SK-N-SH treated with all-trans-retinoic acid at 6 μM for 48 hours (cell line): ENCODE measurements around the gene MMP17.

Experiments used
- ATAC-seq: fragments of 200-7000 bp; cut with Tn5 transposase; 3 replicates; pipeline ENCODE4 v1.9.1; 2020; ENCODE audit warnings: mild to moderate bottlenecking, moderate library complexity
- ARNTL ChIP-seq: fragments of 450-650 bp; formaldehyde crosslinking; IDR thresholded peaks from 2 replicates; pipeline ENCODE4 v1.5.0; 2020; ENCODE audit warnings: low read depth, mild to moderate bottlenecking, moderate library complexity, borderline replicate concordance
- BACH2 ChIP-seq: fragments of 250-450 bp; sonication (Bioruptor Pico); IDR thresholded peaks from 2 replicates; pipeline ENCODE4 v1.9.0; 2021; ENCODE audit warnings: mild to moderate bottlenecking, borderline replicate concordance
- CSDC2 ChIP-seq: fragments of 250-450 bp; sonication (Bioruptor Pico); IDR thresholded peaks from 2 replicates; pipeline ENCODE4 v1.5.0; 2020; ENCODE audit warnings: mild to moderate bottlenecking, moderate library complexity
- ESRRG ChIP-seq: fragments of 250-450 bp; sonication (Bioruptor Pico); IDR thresholded peaks from 2 replicates; pipeline ENCODE4 v1.6.1; 2021; ENCODE audit warnings: mild to moderate bottlenecking
- GLIS3 ChIP-seq: fragments of 250-450 bp; sonication (Bioruptor Pico); IDR thresholded peaks from 2 replicates; pipeline ENCODE4 v1.5.0; 2020; ENCODE audit warnings: mild to moderate bottlenecking, moderate library complexity
- ISL1 ChIP-seq: fragments of 250-450 bp; sonication (Bioruptor Pico); IDR thresholded peaks from 2 replicates; pipeline ENCODE4 v2.1.2; 2022; ENCODE audit warnings: mild to moderate bottlenecking, moderate library complexity
- OSR1 ChIP-seq: fragments of 250-450 bp; sonication (Bioruptor Pico); IDR thresholded peaks from 2 replicates; pipeline ENCODE4 v1.8.0; 2022; ENCODE audit warnings: moderate library complexity, mild to moderate bottlenecking, inconsistent platforms
- PATZ1 ChIP-seq: fragments of 250-450 bp; sonication (Bioruptor Pico); IDR thresholded peaks from 2 replicates; pipeline ENCODE4 v1.8.0; 2020; ENCODE audit warnings: mild to moderate bottlenecking, moderate library complexity, borderline replicate concordance
- POU6F1 ChIP-seq: fragments of 250-450 bp; sonication (Bioruptor Pico); IDR thresholded peaks from 2 replicates; pipeline ENCODE4 v1.8.0; 2021; ENCODE audit warnings: low read depth, mild to moderate bottlenecking, moderate library complexity, borderline replicate concordance
- PPARA ChIP-seq: fragments of 250-450 bp; sonication (Bioruptor Pico); IDR thresholded peaks from 2 replicates; pipeline ENCODE4 v1.5.0; 2020; ENCODE audit warnings: mild to moderate bottlenecking, borderline replicate concordance
- RARB ChIP-seq: fragments of 250-450 bp; sonication (Bioruptor Pico); IDR thresholded peaks from 2 replicates; pipeline ENCODE4 v1.8.0; 2021; ENCODE audit warnings: mild to moderate bottlenecking, moderate library complexity
- TCF4 ChIP-seq: fragments of 250-450 bp; sonication (Bioruptor Pico); IDR thresholded peaks from 2 replicates; pipeline ENCODE4 v1.8.0; 2021; ENCODE audit warnings: mild to moderate bottlenecking, moderate library complexity, borderline replicate concordance
- TOX ChIP-seq: fragments of 250-450 bp; sonication (Bioruptor Pico); IDR thresholded peaks from 2 replicates; pipeline ENCODE4 v1.8.0; 2021; ENCODE audit warnings: mild to moderate bottlenecking, moderate library complexity, borderline replicate concordance
- ZC3H10 ChIP-seq: fragments of 250-450 bp; sonication (Bioruptor Pico); IDR thresholded peaks from 2 replicates; pipeline ENCODE4 v1.5.1; 2021; ENCODE audit warnings: mild to moderate bottlenecking, moderate library complexity
- ZFP3 ChIP-seq: fragments of 250-450 bp; sonication (Bioruptor Pico); IDR thresholded peaks from 2 replicates; pipeline ENCODE4 v1.5.0; 2020; ENCODE audit warnings: mild to moderate bottlenecking, moderate library complexity
- ZFP30 ChIP-seq: fragments of 450-650 bp; formaldehyde crosslinking; IDR thresholded peaks from 2 replicates; pipeline ENCODE4 v1.5.0; 2022; ENCODE audit warnings: mild to moderate bottlenecking, moderate library complexity
- ZNF565 ChIP-seq: fragments of 450-650 bp; formaldehyde crosslinking; conservative IDR thresholded peaks from 2 replicates; pipeline ENCODE4 v1.5.0; 2020; ENCODE audit warnings: low read depth, mild to moderate bottlenecking, moderate library complexity
- ZNF70 ChIP-seq: fragments of 450-650 bp; formaldehyde crosslinking; IDR thresholded peaks from 2 replicates; pipeline ENCODE4 v1.5.0; 2020; ENCODE audit warnings: mild to moderate bottlenecking, moderate library complexity
- ZNF8 ChIP-seq: fragments of 450-650 bp; formaldehyde crosslinking; IDR thresholded peaks from 2 replicates; pipeline ENCODE4 v1.5.0; 2020; ENCODE audit warnings: mild to moderate bottlenecking, moderate library complexity
- TF ChIP-seq, protein P1 (sequence below): fragments of 250-450 bp; sonication (Bioruptor Pico); IDR thresholded peaks from 2 replicates; pipeline ENCODE4 v1.5.0; 2020; ENCODE audit warnings: mild to moderate bottlenecking, moderate library complexity
- TF ChIP-seq, protein P2 (sequence below): fragments of 250-450 bp; sonication (Bioruptor Pico); IDR thresholded peaks from 2 replicates; pipeline ENCODE4 v1.5.1; 2021; ENCODE audit warnings: mild to moderate bottlenecking, moderate library complexity
- TF ChIP-seq, protein P3 (sequence below): fragments of 250-450 bp; sonication (Bioruptor Pico); IDR thresholded peaks from 2 replicates; pipeline ENCODE4 v1.5.1; 2020; ENCODE audit warnings: low read depth, mild to moderate bottlenecking, moderate library complexity

MMP17 gene

GRCh38 chr12:131872154-131873051 is 44.2 kb downstream of the MMP17 start:
- ATAC-seq: peak; percentile 63

DNA sequence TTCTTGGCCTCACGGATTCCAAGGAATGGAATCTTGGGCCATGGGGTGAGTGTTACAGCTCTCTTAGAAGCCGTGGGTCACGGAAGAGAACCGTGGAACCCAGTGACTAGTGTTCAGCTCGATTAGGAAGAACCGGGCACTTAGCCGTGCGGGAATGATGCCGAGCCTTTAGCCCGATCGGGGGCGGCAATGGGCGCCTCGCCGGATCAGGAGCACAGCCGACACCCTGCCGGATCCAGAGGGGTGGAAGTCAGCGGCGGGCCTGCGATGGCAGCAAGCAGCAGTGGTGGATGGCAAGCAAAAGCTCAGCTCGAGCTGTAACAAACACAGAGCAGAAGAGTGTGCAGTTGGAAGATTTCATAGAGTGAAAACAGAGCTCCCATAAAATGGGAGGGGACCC is 45.1 kb downstream of the MMP17 start:
- ATAC-seq: no peak
- TF ChIP-seq PPARA (CRISPR knock-in tag) (no peak), ZFP30 (CRISPR knock-in tag) (no peak), ZFP3 (CRISPR knock-in tag) (no peak), RARB (CRISPR knock-in tag) (no peak), ZNF8 (CRISPR knock-in tag) (no peak), ZNF70 (CRISPR knock-in tag) (no peak), OSR1 (CRISPR knock-in tag) (no peak), GLIS3 (CRISPR knock-in tag) (no peak), ISL1 (CRISPR knock-in tag) (no peak), BACH2 (CRISPR knock-in tag) (no peak), PATZ1 (no peak), ARNTL (CRISPR knock-in tag) (no peak), ZC3H10 (CRISPR knock-in tag) (no peak)
- TF ChIP-seq, protein P1, sequence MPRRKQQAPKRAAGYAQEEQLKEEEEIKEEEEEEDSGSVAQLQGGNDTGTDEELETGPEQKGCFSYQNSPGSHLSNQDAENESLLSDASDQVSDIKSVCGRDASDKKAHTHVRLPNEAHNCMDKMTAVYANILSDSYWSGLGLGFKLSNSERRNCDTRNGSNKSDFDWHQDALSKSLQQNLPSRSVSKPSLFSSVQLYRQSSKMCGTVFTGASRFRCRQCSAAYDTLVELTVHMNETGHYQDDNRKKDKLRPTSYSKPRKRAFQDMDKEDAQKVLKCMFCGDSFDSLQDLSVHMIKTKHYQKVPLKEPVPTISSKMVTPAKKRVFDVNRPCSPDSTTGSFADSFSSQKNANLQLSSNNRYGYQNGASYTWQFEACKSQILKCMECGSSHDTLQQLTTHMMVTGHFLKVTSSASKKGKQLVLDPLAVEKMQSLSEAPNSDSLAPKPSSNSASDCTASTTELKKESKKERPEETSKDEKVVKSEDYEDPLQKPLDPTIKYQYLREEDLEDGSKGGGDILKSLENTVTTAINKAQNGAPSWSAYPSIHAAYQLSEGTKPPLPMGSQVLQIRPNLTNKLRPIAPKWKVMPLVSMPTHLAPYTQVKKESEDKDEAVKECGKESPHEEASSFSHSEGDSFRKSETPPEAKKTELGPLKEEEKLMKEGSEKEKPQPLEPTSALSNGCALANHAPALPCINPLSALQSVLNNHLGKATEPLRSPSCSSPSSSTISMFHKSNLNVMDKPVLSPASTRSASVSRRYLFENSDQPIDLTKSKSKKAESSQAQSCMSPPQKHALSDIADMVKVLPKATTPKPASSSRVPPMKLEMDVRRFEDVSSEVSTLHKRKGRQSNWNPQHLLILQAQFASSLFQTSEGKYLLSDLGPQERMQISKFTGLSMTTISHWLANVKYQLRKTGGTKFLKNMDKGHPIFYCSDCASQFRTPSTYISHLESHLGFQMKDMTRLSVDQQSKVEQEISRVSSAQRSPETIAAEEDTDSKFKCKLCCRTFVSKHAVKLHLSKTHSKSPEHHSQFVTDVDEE (CRISPR knock-in tag): no peak

More at GRCh38 chr12:131872154-131873051, 44.2 kb downstream of the MMP17 start:
- no peak for TF ChIP-seq ZNF8 (CRISPR knock-in tag)
- no peak for TF ChIP-seq POU6F1 (CRISPR knock-in tag)
- no peak for TF ChIP-seq BACH2 (CRISPR knock-in tag)
- no peak for TF ChIP-seq TCF4 (CRISPR knock-in tag)
- TF ChIP-seq ZC3H10 (CRISPR knock-in tag): no peak
- TF ChIP-seq, protein P2, sequence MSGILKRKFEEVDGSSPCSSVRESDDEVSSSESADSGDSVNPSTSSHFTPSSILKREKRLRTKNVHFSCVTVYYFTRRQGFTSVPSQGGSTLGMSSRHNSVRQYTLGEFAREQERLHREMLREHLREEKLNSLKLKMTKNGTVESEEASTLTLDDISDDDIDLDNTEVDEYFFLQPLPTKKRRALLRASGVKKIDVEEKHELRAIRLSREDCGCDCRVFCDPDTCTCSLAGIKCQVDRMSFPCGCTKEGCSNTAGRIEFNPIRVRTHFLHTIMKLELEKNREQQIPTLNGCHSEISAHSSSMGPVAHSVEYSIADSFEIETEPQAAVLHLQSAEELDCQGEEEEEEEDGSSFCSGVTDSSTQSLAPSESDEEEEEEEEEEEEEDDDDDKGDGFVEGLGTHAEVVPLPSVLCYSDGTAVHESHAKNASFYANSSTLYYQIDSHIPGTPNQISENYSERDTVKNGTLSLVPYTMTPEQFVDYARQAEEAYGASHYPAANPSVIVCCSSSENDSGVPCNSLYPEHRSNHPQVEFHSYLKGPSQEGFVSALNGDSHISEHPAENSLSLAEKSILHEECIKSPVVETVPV (CRISPR knock-in tag): no peak
- no peak for TF ChIP-seq GLIS3 (CRISPR knock-in tag)
- TF ChIP-seq, protein P1 (CRISPR knock-in tag): no peak
- TF ChIP-seq, protein P3, sequence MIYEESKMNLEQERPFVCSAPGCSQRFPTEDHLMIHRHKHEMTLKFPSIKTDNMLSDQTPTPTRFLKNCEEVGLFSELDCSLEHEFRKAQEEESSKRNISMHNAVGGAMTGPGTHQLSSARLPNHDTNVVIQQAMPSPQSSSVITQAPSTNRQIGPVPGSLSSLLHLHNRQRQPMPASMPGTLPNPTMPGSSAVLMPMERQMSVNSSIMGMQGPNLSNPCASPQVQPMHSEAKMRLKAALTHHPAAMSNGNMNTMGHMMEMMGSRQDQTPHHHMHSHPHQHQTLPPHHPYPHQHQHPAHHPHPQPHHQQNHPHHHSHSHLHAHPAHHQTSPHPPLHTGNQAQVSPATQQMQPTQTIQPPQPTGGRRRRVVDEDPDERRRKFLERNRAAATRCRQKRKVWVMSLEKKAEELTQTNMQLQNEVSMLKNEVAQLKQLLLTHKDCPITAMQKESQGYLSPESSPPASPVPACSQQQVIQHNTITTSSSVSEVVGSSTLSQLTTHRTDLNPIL: no peak
- no peak for TF ChIP-seq ZNF70 (CRISPR knock-in tag)
- TF ChIP-seq PPARA (CRISPR knock-in tag): no peak
- TF ChIP-seq ESRRG: no peak
- no peak for TF ChIP-seq ZNF565 (CRISPR knock-in tag)
- no peak for TF ChIP-seq TOX (CRISPR knock-in tag)
- TF ChIP-seq ZFP3 (CRISPR knock-in tag): no peak
- TF ChIP-seq ARNTL (CRISPR knock-in tag): no peak
- TF ChIP-seq CSDC2: no peak
- TF ChIP-seq ZFP30 (CRISPR knock-in tag): no peak
